Astrocyte of the cerebellum (primary cell): ENCODE data around the gene PLXNB2.
"Not testable (repeated sequence)": the region's sequence is repeated elsewhere in the genome, so short reads cannot be mapped to it uniquely, and the experiment has no call there.

ENCODE experiments used
- DNase-seq: peaks from one replicate; pipeline ENCODE4 v3.0.0-alpha.2; 2011; ENCODE audit warnings: low read depth
- H3K4me3 ChIP-seq: 2 replicates; pipeline ENCODE4 v1.5.1; 2011; ENCODE audit warnings: mild to moderate bottlenecking, low read depth, low read length, moderate library complexity
- CTCF ChIP-seq: IDR thresholded peaks from 2 replicates; pipeline ENCODE4 v1.5.1; 2012; ENCODE audit warnings: low read length, low read depth, moderate library complexity, mild to moderate bottlenecking; ENCODE audit errors: missing control alignments
- in situ Hi-C: cut with HindIII; loops from 2 replicates; pipeline ENCODE4 v1.10.0; 2017; ENCODE audit warnings: low sequenced_read_pairs

PLXNB2 gene

GRCh38 chr22:50338860-50339462 lies 31.5 kb upstream of the PLXNB2 start:
- DNase-seq, result no peak
- in situ Hi-C loops, result no loop called here
- no peak overlapping the region for H3K4me3 ChIP-seq
- no peak for TF ChIP-seq CTCF

GRCh38 chr22:50338042-50338573 lies 30.7 kb upstream of the PLXNB2 start:
- in situ Hi-C loops, result no loop called here

GRCh38 chr22:50337262-50338041 lies 30.0 kb upstream of the PLXNB2 start:
- no peak for TF ChIP-seq CTCF
- no peak overlapping the region for H3K4me3 ChIP-seq
- in situ Hi-C loops, result no loop called here
- no peak for DNase-seq

More at GRCh38 chr22:50338042-50338573, 30.7 kb upstream of the PLXNB2 start:
- DNase-seq, result no peak
- no peak for TF ChIP-seq CTCF
- no peak overlapping the region for H3K4me3 ChIP-seq

GRCh38 chr22:50334433-50334832 lies 27.0 kb upstream of the PLXNB2 start:
- in situ Hi-C loops, DNase-seq, H3K4me3 ChIP-seq: not testable (repeated sequence)

GRCh38 chr22:50329236-50329635 lies 21.8 kb upstream of the PLXNB2 start:
- no peak for TF ChIP-seq CTCF
- in situ Hi-C loops, result no loop called here
- DNase-seq, result no peak
- no peak overlapping the region for H3K4me3 ChIP-seq

- H3K4me3 ChIP-seq, result peak overlapping the region; percentile 53
- no peak for TF ChIP-seq CTCF
- no peak for DNase-seq
- in situ Hi-C loops, result no loop called here
Observed at GRCh38 chr22:50327711-50328019, 20.2 kb upstream of the PLXNB2 start.
